GM21526 (cell line): Measurements from ENCODE around the gene CRYGA.
"Not testable (repeated sequence)": the region's sequence is repeated elsewhere in the genome, so short reads cannot be mapped to it uniquely, and the experiment has no call there.

Source experiments
- ATAC-seq: cut with Tn5 transposase; IDR thresholded peaks from one replicate; pipeline ENCODE4 v1.9.1; 2021; ENCODE audit warnings: moderate library complexity; ENCODE audit not compliant: unreplicated experiment, low FRiP score

Gene CRYGA

GRCh38 chr2:208129744-208130711 is 33.4 kb downstream of the CRYGA start, which contains the start of gene CRYGC:
Gene CRYGC (minus strand): TSS chr2:208129828. CDS start chr2:208129792, 36 bp downstream.
- ATAC-seq, result no peak

GRCh38 chr2:208128136-208128535 is 35.3 kb downstream of the CRYGA start:
- no peak for ATAC-seq

- ATAC-seq, result no peak
These were observed 36.3 kb downstream of the CRYGA start for GRCh38 chr2:208127090-208127489.

GRCh38 chr2:208125251-208125650 is 38.1 kb downstream of the CRYGA start:
- ATAC-seq, result no peak

GRCh38 chr2:208124013-208124715 is 39.2 kb downstream of the CRYGA start, which contains the start of gene CRYGD:
Gene CRYGD (minus strand): TSS chr2:208124524. CDS start chr2:208124473, 51 bp downstream.
- not testable (repeated sequence) for ATAC-seq

GRCh38 chr2:208122248-208122647 is 41.1 kb downstream of the CRYGA start:
- ATAC-seq, result no peak

- no peak for ATAC-seq
These were observed 44.5 kb downstream of the CRYGA start for GRCh38 chr2:208118918-208119317.

- not testable (repeated sequence) for ATAC-seq
These were observed 46.0 kb downstream of the CRYGA start for GRCh38 chr2:208117390-208117789.

- ATAC-seq, result no peak
These were observed 50.4 kb downstream of the CRYGA start for GRCh38 chr2:208112969-208113368.

GRCh38 chr2:208112273-208112745 is 51.1 kb downstream of the CRYGA start:
- ATAC-seq, result not testable (repeated sequence)
